NOMO-1 treated with DMSO at 0.1 percent for 48 hours (cell line): ENCODE data around the gene RAB3GAP2.
"Not testable (repeated sequence)": the region's sequence is repeated elsewhere in the genome, so short reads cannot be mapped to it uniquely, and the experiment has no call there.

Experiments used
- DNase-seq: peaks from one replicate; lab custom pipeline; 2025; ENCODE audit not compliant: unreplicated experiment; lab: John Stamatoyannopoulos, UW

The RAB3GAP2 gene

DNA sequence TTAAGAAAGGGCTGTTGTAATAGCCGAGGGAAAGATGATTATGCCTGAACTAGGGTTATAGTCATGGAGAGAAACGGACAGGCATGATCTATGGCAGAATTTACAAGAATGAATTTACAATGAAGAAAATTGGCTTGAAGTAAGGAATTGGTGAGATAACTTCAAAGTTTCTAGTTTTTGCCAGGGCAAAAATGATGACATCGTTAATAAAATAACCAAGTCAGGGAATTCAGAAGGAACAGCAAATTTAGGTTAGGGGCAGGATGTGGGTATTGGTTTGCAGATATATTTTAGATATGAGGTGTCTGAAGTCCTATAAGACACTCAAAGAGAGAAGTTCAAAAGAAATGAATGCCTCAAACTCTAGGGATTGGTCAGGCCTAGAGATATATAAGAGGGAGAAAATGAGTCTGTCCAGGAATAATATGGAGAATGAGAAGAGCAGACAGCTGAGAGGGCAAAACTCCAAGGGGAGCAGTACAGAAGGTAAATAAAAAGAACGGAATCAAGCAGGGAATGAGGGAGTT lies 115.6 kb downstream of the RAB3GAP2 start:
- DNase-seq: no peak

DNA sequence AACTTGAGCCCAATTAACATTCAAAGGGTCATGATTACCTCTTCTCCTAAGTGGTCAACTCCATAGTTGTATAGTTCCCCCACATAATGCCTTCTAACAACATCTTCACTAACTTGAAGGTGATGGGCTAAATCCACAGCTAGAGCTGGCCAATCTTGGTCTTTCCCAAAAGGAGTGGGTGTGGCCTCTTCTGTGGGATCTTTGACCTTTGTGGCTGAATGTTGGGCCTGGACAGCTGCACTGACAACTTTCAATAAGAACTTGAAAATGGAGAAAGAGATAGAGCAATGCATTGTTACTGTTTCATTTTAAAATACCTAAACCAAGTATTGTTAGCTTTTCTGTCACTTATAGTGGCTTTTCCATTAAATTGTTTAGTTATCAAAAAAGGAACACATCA lies 119.1 kb downstream of the RAB3GAP2 start:
- DNase-seq: no peak

DNA sequence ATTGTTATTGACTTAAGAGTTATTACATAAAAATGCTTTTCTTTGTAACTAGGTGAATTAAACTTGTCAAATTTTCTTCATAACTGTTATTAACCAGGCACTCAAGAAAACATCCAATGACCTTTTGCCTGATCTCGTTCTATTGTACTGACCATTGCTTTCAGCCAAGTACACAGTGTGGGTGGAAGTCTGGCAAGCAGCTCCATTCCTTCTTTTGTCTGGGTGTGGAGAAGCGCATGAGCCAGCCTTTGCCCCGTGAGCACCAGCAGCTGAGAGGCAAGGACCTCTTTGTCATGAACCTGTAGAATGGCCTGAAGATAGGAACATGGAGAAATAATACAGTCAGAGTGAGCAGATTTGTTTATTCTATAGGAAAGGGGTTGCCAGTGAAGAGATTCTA lies 120.8 kb downstream of the RAB3GAP2 start:
- no peak for DNase-seq

DNA sequence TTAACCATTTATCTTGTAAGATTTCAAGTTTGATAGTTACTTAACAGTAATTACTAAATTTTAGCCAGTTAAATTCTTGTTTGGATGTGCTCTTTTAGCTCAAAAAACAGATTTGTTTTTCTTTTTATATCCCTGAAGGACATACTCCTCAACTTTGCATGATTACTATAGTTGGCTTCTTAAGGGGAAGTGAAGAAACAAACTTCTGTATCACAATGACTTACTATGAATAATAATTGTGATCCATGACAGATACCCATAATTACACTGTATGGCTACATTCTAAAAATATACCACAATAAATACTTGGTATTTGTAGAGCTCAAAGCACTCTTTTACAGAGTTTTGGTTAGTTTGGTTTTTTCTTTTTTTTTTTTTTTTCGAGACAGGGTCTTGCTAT lies 122.5 kb downstream of the RAB3GAP2 start:
- peak; percentile 2 for DNase-seq

DNA sequence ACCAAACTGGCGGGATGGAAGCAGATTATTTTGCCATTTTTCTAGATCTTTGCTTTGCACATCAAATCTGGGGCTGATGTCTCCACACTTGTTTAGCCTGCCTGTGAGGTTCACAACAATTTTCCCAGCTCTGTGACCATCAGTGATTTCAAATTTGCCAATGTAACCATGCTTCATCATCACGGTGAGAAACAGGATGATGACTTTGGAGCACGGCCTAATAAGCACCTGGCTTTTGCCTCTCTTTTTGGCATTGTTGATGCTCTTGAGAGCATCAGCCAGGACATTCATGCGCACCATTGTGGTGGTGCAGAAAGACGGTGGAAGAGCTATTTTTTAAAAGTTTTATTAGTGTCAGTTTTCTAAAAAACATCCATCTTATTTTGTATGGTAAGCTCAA lies 128.2 kb downstream of the RAB3GAP2 start:
- no peak for DNase-seq

DNA sequence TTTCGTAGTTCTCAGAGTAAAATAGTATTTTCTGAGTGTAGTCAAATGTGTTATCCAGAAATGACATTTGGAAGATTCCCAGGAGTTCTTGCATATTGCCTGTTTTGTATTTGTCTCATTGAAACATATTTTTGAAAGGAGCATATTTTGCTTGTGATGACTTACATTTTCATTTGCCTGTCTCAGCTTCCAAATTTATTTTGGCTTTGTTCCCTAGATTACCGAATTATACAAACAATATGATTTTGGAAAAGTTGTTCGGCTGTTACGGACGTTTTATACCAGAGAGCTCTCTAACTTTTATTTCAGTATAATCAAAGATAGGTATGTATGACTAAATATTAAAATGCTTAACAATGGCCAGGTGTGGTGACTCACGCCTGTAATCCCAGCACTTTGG lies 132.3 kb downstream of the RAB3GAP2 start:
- DNase-seq: no peak

DNA sequence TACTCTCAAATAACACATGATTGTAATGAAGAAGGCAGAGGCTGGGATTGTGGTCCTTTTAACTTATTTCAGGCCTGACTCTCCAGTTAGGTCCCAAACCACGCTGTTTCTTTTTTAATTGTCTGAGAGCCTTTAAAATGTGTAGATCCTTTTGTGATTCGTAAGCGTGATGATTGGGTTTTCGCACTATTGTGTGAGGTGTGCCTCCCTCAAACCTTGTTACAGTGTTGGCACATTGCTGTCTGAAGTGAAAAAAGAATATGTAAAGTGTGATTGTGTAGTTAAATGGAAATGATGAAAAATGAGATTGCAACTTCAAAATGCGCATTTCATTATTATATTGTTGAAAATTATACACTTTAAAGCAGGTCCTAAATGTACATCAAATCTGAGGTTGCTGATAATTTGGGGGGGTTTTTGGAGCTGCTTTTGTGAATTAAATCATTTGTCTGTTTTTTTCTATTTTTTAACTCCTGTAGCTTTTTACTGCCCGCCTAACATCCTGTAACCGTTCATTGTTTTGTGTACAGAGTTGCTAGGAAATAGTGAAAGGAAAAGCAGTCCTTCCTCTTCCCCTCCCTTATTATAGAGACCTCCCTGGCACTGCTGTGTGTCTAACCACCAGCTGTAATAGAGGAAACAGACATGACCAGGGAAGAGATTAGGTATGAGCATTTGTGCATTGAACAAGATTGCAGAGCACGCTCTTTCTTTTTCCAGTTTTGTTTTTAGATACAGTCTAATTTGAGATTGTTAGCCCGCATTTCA lies 135.1 kb downstream of the RAB3GAP2 start:
- no peak for DNase-seq

DNA sequence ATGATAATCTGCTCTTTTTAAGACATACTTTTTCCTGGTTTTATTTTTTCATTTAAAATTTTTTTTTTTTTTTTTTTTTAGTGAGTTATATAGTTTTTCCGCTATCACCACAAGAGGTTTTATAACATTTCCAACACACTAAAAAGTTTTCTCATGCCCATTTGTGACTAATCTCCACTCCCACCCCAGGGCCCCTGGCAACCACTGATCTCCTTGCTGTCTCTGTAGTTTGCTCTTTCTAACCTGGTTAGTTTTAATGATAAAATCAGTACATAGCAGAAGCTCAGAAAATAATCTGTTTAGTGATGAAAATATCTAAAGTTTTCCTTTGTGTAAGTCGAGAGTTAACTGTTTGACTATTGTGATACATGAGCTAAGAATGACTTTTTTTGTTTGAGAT lies 136.5 kb downstream of the RAB3GAP2 start:
- DNase-seq: no peak

DNA sequence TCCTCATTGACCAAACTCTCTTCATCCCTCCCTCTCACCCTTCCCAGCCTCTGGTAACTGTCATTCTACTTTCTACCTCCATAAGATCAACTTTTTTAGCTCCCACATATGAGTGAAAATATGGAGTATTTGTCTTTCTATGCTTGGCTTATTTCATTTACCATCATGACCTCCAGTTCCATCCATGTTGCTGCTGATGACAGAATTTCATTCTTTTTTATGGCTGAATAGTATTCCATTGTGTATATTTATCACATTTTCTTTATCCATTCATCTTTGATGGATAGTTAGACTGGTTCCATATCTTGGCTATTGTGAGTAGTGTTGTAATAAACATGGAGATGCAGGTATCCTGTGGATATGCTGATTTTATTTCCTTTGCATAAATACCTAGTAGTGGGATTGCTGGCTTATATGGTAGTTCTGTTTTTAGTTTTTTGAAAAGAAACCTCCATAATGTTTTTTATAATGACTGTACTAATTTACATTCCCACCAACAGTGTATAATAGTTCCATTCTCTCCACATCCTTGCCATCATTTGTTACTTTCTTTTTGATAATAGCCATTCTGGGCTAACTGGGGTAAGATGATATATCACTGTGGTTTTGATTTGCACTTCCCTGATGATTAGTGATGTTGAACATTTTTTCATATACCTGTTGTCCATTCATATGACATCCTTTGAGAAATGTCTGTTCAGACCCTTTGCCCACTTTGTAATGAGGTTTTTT lies 142.6 kb downstream of the RAB3GAP2 start:
- DNase-seq: no peak

DNA sequence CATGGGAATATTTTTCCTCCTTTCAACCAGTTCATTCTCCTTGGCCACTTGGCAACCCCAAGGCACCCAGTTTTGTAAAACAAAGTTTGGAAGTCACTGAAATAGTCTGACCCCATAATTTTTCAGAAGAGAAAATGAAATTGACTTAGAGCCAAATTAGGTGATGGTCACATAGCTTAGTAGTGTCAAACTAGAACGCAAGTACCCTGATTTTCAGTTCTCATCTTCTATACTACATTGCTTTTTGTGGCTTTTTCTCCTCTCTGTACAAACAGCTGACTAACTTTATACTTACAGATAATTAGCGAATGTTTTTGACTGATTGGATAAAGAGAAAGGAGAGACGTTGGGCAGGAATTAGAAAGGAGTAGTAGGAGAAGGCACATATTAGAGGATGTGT lies 145.2 kb downstream of the RAB3GAP2 start:
- no peak for DNase-seq

DNA sequence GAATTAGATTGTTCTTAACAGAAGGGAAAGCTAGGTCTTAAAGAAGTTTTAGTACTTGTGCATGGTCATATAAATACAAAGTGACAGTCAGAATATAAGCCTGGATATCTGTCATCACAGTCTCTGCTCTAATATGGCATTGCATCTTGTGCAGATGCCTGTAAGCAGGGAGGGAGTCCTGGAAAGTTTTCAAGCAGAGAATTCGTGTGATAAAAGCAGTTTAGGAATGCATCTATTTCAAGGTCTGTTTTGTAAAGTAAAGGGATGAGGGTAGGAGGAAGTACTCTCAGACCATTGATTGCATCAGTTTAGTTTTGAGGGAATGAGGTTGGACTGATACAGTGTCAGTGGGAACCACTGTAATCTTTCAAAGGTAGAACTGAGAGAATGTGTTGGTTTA lies 147.7 kb downstream of the RAB3GAP2 start:
- no peak for DNase-seq

DNA sequence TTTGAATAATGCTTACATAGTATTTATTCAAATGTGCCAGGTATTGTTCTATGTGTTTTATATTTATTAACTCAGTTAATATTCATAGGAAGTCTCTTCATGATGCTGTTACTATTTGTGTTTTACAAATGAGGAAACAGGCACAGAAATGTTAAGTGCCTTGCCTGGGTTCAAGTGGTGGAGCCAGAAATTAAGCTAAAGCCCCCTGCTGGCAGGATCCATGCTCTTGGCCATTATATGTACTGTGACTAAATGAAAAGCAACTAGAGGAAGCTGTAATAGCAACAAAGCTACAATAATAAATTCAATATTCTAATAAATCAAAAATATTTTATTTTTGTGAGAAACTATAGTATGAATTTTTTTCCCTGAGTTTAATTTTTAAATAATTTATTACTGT lies 148.4 kb downstream of the RAB3GAP2 start:
- DNase-seq: no peak

DNA sequence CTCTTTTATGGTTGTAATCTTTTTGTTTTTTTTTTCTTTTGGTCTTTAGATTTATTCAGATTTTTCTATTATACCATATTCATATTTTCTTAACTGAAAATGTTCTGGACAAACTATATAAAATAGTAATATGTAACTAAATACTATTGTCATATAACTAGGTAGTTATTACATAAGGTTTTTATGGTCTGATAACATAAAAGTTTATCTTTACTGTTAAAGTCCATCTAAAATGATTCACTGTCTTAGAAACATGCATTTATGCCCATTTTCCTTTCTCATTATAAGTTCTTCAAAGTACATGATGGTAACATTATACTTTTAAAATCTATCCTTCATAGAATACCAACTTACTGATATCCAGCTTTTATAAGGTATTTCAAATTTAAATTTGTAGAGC lies 149.2 kb downstream of the RAB3GAP2 start:
- no peak for DNase-seq

DNA sequence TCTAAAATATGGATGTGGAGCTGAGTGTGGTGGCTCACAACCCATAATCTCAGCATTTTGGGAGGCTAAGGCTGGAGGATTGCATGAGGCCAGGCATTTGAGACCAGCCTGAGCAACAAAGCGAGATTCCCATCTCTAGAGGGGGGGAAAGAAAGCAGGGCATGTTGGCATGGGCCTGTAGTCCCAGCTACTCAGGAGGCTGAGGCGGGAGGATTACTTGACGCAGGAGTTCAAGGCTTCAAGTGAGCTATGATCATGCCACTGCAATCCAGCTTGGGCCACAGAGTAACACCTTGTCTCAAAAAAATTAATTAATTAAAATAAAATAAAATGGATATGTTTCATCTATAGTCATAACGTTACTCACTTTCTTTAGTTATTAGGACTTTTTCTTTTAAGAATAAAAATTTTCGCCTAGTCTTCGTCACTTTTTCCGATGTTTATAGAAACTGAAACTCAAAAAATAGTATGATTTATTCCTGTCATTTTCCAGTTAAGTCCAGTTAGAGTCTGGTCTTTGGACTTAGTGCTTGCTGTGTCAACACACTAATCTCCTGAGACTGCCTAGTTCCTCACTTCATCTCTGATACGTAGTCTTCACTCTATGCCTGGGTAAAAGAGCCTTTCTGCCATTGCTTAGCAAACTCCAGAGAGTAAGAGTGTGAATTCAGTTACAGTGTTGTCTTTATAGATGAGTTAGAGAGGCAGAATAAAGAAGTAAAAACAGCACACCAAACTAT lies 150.3 kb downstream of the RAB3GAP2 start:
- no peak for DNase-seq

DNA sequence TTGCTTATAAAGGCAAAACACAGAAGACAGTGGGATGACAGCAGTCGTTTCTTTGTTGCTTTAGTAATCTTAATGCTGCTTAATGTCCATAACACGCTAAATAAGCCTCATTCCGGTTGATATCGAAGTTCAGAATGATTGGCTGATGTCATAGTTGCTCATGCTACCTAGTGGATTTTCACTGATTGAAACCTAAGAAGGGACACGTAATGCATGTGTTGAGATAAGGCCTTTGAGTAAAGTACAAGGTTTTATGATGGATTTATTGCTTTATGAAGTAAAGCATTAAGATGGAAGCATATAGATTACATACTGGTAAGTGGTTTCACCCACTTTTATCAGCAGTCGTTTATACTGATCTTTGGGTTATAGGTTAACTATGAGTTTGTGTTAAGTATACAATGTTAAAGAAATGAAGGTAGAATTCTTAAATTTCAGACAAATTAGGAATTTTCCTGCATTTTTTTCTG lies 153.2 kb downstream of the RAB3GAP2 start:
- DNase-seq: no peak

DNA sequence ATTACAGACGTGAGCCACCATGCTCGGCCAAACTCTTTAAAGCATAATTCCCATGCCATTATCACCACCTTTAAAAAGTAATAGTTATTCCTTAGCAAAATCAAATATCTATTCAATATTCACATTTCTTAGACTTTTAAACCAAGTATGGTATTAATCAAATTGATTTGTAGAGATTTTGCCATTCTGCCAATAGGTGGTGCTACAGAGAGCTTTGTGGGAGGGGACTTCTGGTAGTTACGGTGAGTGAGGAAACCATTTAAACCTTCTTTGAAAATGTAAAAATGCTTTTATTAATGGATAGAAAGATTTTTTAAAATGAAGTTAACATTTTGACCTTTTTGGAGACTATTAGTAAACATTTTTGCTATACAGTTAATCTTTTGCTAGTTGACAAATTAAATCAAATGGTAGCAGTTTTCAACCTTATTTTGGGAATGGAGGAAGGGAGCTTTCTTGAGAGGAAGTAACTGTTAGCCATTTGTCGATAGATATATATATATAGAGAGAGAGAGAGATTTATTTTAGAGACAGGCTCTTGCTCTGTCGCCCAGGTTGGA lies 159.0 kb downstream of the RAB3GAP2 start:
- peak; percentile 26 for DNase-seq

DNA sequence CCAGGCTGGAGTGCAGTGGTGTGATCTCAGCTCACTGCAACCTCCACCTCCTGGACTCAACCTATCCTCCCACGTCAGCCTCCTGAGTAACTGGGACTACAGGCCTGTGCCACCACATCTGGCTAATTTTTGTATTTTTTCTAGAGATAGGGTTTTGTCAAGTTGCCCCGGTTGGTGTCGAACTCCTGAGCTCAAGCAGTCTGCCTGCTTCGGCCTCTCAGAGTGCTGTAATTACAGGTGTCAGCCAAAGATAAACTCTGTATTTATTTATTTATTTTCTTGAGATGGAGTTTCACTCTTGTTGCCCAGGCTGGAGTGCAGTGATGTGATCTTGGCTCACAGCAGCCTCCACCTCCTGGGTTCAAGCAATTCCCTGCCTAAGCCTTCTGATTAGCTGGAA lies 159.7 kb downstream of the RAB3GAP2 start:
- DNase-seq: not testable (repeated sequence)

DNA sequence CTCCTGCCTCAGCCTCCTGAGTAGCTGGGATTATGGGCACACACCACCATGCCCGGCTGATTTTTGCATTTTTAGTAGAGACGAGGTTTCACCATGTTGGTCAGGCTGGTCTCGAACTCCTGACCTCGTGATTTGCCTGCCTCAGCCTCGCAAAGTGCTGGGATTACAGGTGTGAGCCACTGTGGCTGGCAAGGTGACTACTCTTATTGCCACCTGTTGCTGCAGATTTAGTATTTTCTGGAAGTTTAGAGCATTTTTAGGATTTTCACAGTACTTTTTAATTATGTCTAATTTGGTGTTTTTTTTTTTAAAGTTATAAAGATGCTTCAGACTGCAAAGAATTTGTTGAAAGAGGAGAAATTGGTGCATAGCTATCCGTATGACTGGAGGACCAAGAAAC lies 161.8 kb downstream of the RAB3GAP2 start:
- DNase-seq: not testable (repeated sequence)

DNA sequence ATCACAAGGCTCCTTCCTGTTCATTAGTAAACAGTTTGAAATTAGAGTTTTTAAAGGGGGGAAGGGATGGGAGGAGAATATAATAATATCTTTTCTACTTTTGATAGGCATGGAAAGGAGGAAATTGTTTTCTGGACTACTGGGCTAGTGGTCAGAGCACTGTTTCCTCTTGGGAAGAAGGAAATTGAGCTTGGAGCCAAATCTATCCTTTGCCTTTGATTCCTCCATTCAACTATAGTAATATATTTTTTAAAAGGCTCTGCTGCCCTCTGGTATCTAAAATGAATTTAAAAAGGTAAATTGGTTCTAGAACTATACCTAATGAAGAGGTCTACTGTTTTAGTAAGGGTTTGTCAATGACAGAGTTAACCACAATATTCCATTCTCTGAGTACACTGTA lies 172.4 kb downstream of the RAB3GAP2 start:
- no peak for DNase-seq
